ENCODE measurements around the gene COPB1.
A peak's percentile ranks its signal among the peaks of the same experiment; 100 is the strongest.

The COPB1 gene

DNA sequence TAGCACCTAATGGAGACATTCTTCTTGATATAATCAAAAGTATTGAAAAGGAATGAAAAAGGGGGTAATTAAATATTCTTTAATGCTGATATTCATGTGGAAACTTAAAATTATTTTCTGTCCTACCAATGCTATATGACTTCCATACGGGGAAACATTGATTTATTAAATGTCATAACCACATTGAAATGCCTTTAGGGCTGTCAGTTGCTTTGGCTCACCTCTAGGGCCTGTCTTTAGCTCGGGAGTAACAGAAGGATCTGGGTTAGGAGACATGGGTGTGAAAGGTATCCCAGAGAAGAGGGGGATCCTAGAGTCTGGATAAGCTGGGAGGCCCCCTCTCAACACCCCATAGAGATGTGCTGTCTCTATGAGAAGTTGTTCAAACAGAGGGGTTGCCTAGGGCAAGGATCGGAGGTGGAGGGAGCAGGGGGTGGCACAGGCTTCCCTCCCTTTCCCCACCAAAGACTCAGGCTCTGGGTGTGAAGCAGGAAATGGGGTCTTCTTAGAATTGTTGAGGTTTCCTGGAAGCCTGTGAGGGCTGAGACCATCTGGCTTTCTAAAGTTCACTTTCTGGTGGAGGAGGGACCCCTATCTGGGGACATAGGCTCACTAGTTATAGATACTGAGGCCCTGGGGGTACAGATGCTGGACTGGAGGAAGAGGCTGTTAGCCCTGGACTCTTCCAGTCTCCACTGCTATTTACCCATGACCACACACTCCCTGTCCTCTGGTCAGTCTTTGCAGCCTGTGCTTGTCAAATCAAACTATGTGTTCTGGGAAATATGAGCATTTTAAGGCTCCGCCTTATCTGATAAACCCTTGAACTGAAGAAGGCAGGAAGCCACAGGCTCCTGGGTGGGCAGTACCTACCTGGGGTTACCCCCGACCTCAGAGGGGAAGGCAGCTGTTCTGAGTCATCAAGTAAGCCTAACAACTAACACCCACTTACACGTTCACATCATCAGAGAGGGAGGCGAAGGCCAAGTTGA lies 84.8 kb downstream of the COPB1 start:
- no peak for TF ChIP-seq CTCF (IDR thresholded peaks at IDR 0.05; ENCODE audit: low read depth, low read length, missing control alignments)
- no peak overlapping the region for H3K4me3 ChIP-seq (replicated peaks; ENCODE audit: low read depth, low read length)
- DNase-seq (ENCODE audit: extremely low read depth, low read depth) = no peak

DNA sequence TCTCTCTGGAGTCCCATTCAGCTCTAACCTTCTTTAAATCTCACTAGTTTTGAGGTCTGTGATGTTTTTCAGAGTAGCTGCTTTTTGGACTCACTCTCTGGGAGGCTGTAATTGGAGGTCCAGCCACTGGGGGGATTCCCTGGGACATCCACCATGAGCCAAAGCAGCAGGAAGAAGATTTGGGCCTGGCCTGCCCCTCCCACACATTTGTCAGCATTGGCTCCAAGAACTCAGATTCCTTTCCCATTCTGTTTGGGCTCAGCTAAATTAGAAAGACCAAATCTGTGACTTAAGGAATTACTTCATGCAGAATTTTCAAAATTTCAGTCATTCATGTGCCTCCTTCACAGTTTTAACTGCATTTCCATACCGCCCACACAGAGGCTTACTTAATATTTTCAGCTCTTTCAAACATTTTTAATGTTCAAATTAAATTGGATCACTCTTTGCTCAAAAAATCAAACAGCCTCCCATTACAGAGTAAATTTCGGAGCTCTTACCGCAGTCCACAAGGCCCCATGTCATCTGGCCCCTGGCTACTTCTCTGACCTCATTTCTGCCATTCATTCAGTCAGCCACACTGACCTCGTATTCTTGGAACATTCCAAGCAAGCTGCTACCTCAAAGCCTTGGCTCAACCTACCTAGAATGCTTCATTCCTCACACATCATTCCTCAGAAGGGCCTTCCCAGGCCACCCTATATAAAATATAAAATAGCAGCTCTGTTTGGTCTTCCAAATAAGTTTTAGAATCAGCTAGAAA lies 86.1 kb downstream of the COPB1 start:
- H3K4me3 ChIP-seq (replicated peaks; ENCODE audit: low read depth, low read length) = no peak overlapping the region
- no peak for DNase-seq (ENCODE audit: extremely low read depth, low read depth)
- TF ChIP-seq CTCF (IDR thresholded peaks at IDR 0.05; ENCODE audit: low read depth, low read length, missing control alignments) = peak; percentile 29

DNA sequence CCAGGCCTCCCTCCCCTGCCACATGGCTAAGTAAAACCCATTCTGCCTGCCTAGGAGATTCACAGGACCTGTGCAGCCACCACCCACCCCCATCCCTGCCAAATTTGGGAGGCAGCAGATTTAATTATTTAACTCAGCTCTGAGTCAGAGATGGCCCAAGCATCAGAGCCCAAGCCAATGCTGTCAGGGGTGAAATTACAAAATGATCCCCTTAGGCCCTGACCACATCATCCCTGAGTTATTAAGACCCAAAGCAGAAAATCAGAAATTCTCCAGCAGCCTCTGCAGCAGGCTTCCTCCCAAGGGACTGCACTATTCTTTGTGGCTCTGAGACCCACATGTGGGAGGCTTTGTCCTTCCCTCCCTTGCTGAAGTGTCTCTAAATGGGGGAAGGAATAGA lies 87.8 kb downstream of the COPB1 start:
- peak; percentile 56 for DNase-seq (ENCODE audit: extremely low read depth, low read depth)
- no peak overlapping the region for H3K4me3 ChIP-seq (replicated peaks; ENCODE audit: low read depth, low read length)
- TF ChIP-seq CTCF (IDR thresholded peaks at IDR 0.05; ENCODE audit: low read depth, low read length, missing control alignments) = no peak

DNA sequence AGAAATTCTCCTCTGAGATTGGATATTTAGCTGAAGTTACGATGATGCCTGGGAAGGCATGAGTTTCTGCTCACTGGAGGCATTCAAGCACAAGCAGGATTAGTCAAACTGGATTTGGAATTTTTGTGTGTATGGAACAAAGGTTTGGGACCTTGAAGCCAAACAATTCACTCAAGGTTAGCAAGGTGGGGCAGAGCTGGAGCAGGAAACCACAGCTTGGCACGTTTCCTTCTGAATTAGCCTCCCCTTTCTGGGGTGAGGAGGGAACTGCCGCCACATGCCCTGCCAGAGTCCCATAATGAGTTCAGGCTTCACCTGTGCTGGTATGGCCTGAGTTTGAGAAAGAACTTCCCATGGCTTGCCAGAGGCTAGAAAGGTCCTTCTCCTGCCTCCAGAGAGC lies 89.7 kb downstream of the COPB1 start:
- H3K4me3 ChIP-seq (replicated peaks; ENCODE audit: low read depth, low read length) = no peak overlapping the region
- TF ChIP-seq CTCF (IDR thresholded peaks at IDR 0.05; ENCODE audit: low read depth, low read length, missing control alignments) = no peak
- no peak for DNase-seq (ENCODE audit: extremely low read depth, low read depth)

GRCh38 chr11:14408612-14409011 lies 91.0 kb downstream of the COPB1 start:
- no peak for TF ChIP-seq CTCF (IDR thresholded peaks at IDR 0.05; ENCODE audit: low read depth, low read length, missing control alignments)
- no peak overlapping the region for H3K4me3 ChIP-seq (replicated peaks; ENCODE audit: low read depth, low read length)
- DNase-seq (ENCODE audit: extremely low read depth, low read depth) = no peak

Data from HFF-Myc (cell line).